Hematopoietic multipotent progenitor cell treated with erythropoietin and hydrocortisone succinate and interleukin-3 and kit ligand, for 15 days (in vitro differentiated cells): ENCODE results near the gene RNU1-3.
A peak's percentile ranks its signal among the peaks of the same experiment; 100 is the strongest.
"Not testable (repeated sequence)": the region's sequence is repeated elsewhere in the genome, so short reads cannot be mapped to it uniquely, and the experiment has no call there.

Experiments used
- DNase-seq: peaks from one replicate; pipeline ENCODE4 v3.0.0-alpha.2; 2015; ENCODE audit warnings: low spot score

Gene RNU1-3

GRCh38 chr1:16666502-16667413 is at the start of gene RNU1-3:
Gene RNU1-3 (minus strand): TSS chr1:16666948.
- DNase-seq: not testable (repeated sequence)

DNA sequence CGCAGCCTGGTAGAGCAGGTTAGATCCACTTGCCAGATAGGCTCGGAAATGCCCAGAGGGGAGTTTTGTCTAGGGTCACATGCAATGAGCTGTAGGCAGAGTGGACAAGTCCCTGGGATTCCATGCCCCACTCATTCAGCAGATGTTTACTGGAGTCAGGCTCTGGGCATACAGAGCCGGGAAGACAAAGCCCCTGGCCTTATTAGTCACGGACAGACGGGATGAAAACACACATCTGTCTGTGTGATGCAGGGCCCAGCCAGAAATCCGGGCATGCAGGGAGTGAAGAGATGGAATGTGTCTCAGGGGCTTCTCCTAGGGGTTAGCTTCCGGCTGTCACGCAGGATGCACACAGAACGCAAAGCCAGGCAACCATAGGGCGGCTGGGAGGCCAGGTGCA is 46.7 kb upstream of the RNU1-3 start:
- not testable (repeated sequence) for DNase-seq

GRCh38 chr1:16712984-16713383 is 46.2 kb upstream of the RNU1-3 start:
- not testable (repeated sequence) for DNase-seq

DNA sequence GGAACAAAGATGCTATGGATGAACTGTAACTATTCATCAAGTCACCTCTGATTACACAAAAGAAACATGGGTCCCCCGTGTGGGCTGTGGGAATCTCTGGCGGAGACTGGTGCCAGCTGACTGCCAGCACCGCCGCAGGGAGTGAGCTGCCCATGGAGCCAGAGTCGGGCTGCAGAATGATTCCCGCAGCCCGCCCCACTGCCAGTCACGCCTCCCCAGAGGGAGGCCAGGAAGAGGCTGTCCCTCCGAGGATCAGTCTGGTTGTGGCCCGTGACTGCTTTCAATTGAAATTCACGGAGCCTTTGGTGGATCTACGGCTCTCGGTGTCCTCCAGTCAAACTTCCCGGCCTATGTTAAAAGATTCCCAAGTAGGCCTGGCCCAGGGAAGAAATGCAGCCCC is 45.8 kb upstream of the RNU1-3 start:
- not testable (repeated sequence) for DNase-seq

- not testable (repeated sequence) for DNase-seq
These were observed 45.4 kb upstream of the RNU1-3 start for GRCh38 chr1:16712131-16712530.

DNA sequence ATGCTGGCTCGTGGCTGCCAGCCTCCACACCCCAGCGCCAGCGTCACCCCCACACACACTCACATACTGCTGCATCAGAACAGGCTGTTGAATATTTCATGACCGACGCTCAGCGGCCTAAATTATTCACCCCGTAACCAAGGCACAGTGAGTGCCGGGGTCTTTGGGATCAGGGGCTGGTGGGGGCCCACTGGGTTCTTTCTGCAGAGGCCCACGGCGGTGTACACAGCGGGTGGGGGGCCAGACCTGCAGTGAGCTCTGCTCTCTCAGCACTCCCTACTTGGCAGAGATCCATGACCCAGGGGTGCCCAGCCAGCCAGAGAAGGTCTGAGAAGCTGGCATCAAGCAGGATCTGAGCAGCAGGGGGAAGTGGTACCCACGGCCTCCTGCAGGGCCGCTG is 43.9 kb upstream of the RNU1-3 start:
- not testable (repeated sequence) for DNase-seq

GRCh38 chr1:16709659-16710087 is 42.9 kb upstream of the RNU1-3 start:
- peak; percentile 27 for DNase-seq

- DNase-seq: not testable (repeated sequence)
These were observed 42.0 kb upstream of the RNU1-3 start for GRCh38 chr1:16708704-16709103.

- not testable (repeated sequence) for DNase-seq
These were observed 40.7 kb upstream of the RNU1-3 start for GRCh38 chr1:16707130-16708093.

- not testable (repeated sequence) for DNase-seq
These were observed 39.6 kb upstream of the RNU1-3 start for GRCh38 chr1:16706302-16706701.

DNA sequence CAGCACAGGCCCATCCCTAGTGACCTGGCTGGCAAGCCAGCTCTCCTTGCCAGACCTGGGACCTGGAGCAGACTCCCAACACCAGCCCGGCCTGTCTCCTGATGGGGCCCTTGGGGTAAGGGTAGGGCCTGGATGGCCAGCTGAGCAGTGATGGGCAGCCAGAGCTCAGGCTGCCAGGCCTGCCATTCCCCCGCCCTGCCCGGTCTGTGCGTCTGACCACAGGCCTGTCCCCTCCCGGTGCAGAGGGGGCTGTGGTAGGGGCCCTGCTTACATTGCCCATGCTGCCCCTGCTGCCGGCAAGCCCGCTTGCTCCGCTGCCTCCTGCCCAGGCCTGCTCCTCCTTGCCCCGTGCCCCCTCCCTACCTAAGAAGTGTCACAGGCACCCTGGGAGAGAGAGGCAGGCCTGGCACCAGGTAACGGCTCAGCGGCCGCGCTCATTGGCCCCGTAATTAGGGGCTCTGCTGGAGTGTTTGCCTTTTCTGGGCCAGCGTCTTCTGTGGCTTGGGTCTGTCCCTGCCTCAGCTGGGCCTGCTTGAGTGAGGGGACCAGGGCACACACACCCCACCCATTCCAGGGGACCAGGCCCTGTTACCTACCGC is 37.9 kb upstream of the RNU1-3 start:
- DNase-seq: not testable (repeated sequence)

DNA sequence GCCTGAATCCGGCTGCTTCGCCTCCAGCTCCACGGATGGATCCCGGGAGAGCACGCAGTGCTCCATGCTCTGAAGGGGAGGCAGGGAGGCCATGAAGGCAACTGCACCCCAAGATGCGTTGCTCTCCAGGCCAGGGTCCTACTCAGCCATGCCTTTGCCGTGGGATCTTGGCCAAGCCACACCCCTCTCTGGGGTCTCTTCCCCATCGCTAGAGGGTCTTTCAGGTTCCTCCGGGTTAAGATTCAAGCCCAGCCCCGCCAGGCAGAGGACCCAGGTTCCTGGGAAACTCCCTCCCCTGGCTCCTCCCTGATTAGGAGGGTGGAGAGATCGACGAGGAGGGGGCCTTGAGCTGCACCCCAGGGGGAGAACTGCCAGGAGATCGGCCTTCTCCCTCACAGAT is 37.3 kb upstream of the RNU1-3 start:
- DNase-seq: not testable (repeated sequence)

DNA sequence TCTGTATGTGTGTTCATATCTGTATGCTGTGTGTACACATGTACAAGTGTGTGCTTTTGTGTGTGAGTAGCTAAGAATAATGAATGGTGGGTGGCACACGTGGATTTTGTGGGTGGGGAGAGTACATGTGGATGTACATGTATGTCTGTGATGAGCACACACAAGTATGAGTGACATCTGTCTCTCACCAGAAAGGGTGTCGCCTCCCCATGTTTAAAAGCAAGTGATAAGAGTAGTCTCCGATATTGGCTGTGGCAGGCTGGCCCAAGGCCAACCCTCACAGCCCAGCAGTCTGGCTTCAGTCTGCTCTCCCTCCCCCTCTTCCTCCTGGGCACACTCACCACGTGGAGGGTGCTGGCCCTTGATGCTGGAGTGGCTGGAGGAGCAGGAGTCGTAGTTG is 36.9 kb upstream of the RNU1-3 start:
- DNase-seq: not testable (repeated sequence)

DNA sequence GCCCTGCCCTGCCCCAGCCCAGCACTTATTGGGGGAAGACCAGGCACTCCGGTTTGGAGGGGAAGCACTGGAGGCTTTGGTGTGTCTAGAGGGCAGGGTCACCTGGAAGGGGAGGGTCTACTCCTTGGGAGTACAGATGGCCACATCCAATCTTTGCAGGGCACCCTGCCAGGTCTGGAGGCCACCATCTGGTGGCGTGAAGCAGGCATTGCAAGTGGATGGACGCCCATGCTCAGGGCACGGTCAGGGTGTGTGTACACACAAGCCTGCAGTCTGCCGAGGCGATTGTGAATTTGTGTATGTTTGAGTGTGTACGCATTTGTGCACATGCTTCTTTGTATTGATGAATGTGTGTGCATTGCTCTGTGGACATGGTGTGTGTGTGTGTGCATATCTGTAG is 36.4 kb upstream of the RNU1-3 start:
- DNase-seq: not testable (repeated sequence)

DNA sequence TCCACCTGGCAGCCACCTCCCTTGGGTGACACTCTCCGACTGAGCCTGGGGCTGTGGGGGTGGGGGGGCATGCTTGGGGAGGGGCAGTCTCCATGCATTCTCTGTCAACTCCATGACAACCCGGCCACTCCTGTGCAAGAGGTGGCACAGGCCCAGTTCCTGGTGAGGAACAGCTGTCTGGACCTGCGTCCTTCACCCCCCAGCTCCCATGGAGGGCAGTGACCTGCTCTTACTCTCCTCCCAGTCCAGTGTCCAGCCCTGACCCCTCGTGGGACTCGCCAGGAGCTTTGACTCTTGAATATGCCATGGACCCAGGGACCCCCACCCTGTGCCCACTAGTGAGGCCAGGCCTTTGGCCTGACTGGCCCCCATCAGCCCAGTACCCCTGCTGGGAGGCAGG is 35.5 kb upstream of the RNU1-3 start:
- DNase-seq: not testable (repeated sequence)

GRCh38 chr1:16701189-16701588 is 34.4 kb upstream of the RNU1-3 start:
- DNase-seq: not testable (repeated sequence)

GRCh38 chr1:16700138-16700895 is 33.6 kb upstream of the RNU1-3 start:
- DNase-seq: not testable (repeated sequence)

DNA sequence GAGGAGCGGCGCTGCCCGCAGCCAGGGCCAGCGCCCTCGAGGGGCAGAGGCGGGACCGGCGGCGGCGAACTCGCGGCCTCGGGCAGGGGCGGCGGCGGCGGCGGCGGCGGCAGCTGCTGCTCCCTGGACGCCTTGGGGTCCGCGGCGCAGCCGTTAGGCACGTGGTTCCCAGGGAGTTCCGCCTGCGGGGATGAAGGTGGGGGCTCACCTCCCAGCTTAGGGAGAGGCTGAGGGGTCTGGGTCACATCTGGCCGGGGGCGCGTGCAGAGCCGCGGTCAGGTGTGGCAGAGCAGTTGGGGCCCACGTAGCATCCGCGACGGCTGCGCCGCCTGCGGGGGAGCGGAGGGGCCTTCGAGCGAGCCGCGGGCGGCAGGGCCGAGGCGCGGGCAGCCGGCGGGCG is 32.7 kb upstream of the RNU1-3 start:
- DNase-seq: not testable (repeated sequence)

DNA sequence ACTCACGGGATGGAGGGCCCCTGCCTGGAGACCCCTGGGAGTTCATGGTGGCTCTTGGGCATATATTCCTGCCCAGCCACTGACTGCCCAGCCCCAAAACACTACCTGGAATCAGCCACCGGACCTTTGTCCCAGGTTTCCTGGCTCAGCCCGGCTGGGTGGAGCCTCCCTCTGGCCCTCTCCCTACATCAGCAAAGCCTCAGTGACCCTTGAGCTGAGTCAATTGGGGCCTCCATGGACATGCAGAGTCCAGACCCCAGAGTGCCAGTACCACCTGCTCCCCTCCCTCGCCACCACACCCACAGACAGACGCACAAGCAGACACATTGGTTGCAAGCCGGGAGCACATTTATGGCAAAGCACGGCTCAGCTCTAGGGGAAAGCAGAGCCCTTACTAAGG is 30.4 kb upstream of the RNU1-3 start:
- DNase-seq: not testable (repeated sequence)

- DNase-seq: not testable (repeated sequence)
These were observed 29.9 kb upstream of the RNU1-3 start for GRCh38 chr1:16696507-16697150.

GRCh38 chr1:16694308-16694702 is 27.6 kb upstream of the RNU1-3 start:
- DNase-seq: not testable (repeated sequence)
